Adrenal gland (tissue), 12 donors: Measurements from ENCODE around the gene PSMB3. TPM values are rescaled to one million over a fixed set of nuclear protein-coding genes. Genes with fewer than 3 reads are reported as not detected.

Experiments
- DNase-seq, 7 donors: peaks; one replicate each; pipeline ENCODE4 v3.0.0-alpha.2; 2019 to 2020
- H3K27ac ChIP-seq, 5 donors: fragments of 200-600 bp; sonication (generic) in 4 of 5; 1 replicate in 3 of 5; 2 replicates in 2 of 5; pipeline versions ENCODE4 v1.5.1 to v1.8.0; 2016 to 2020; ENCODE audit warnings: mild to moderate bottlenecking in 1 of 5
- H3K27me3 ChIP-seq: fragments of 200-600 bp; 2 replicates; pipeline ENCODE4 v1.8.0; 2021
- H3K36me3 ChIP-seq, 2 donors: fragments of 200-600 bp; replicated peaks in 1 of 2; 1 replicate in 1 of 2; 2 replicates in 1 of 2; pipeline versions ENCODE4 v1.5.1 to v1.8.0; 2018 to 2022
- H3K4me1 ChIP-seq, 2 donors: fragments of 200-600 bp; replicated peaks in 1 of 2; 1 replicate in 1 of 2; 2 replicates in 1 of 2; pipeline versions ENCODE4 v1.5.1 to v1.8.0; 2018 to 2021
- H3K4me3 ChIP-seq, 4 donors: fragments of 200-600 bp; sonication (generic) in 3 of 4; one replicate each; pipeline ENCODE4 v1.5.1; 2016 to 2018
- H3K9me3 ChIP-seq, 3 donors: fragments of 200-600 bp; sonication (generic) in 1 of 3; replicated peaks in 1 of 3; 1 replicate in 2 of 3; 2 replicates in 1 of 3; pipeline versions ENCODE4 v1.5.1 to v1.8.0; 2016 to 2021
- POLR2A ChIP-seq, 2 donors: fragments of 450-650 bp; IDR thresholded peaks; one replicate each; pipeline ENCODE4 v1.6.1; 2017; ENCODE audit warnings: antibody characterized with exemption in 2 of 2, mild to moderate bottlenecking in 2 of 2, moderate library complexity in 1 of 2
- WGBS, 4 donors: extraction: QIAGEN DNeasy Blood & Tissue Kit in 2 of 4; methylation state at CpG; one replicate each; pipeline versions ENCODE4 v1.1.5 to v1.1.7; 2013 to 2017; 5-methylcytosine and 5-hydroxymethylcytosine counted together
- intact Hi-C, 2 donors: fragments of 100-400 bp; cut with DNase I; formaldehyde crosslinking; loops; one replicate each; pipeline versions ENCODE4 v1.14.1 to v1.15.0; 2022 to 2023
- polyA plus RNA-seq, 3 donors: library from polyadenylated mRNA; stranded (reverse); fragments of 200-250 nt in 2 of 3; fragments of 350-450 nt in 1 of 3; fragmentation: Illumina TruSeq in 1 of 3; extraction: RNeasy Lipid Tissue Mini Kit (QIAGEN cat#74804) in 1 of 3; gene quantifications; one replicate each; pipeline ENCODE4 v1.2.3, GENCODE V29; 2013 to 2014
- total RNA-seq, 9 donors: library from RNA; depleted of rRNA in 4 of 9; stranded (reverse); fragments of >200 nt in 4 of 9; fragments of 120-200 nt in 1 of 9; fragmentation: NEBNext Ultra II Directional in 1 of 9; extraction: Animal tissue kit (Norgen Biotek cat#: 25700) in 1 of 9; gene quantifications; one replicate each; pipeline versions ENCODE4 v1.1.0 to v1.2.4, GENCODE V29; 2013 to 2023
- TF ChIP-seq, protein P1 (sequence below), 6 experiments: fragments of 450-650 bp in 4 of 6; fragments of 200-600 bp in 2 of 6; sonication (generic) in 1 of 6; IDR thresholded peaks; 1 replicate in 5 of 6; 2 replicates in 1 of 6; pipeline versions ENCODE4 v1.5.1 to v1.8.0; 2016 to 2021; ENCODE audit warnings: antibody characterized with exemption in 6 of 6, mild to moderate bottlenecking in 2 of 6, moderate library complexity in 1 of 6
- donor health status: healthy with polysubstance abuse.
- donor health status: Bipolar disorder and iron deficiency.
- donor health status: DM: yes; HTN: yes; CAD: no.
- donor health status: DM: no; HTN: no; CAD: no.
- donor health status: DM: no; HTN: no; CAD: no.
- donor health status: DM: yes; HTN: yes; CAD: no.

The PSMB3 gene
- total and polyA plus RNA-seq, 12 donors = 138 to 556 (median 242) TPM

DNA sequence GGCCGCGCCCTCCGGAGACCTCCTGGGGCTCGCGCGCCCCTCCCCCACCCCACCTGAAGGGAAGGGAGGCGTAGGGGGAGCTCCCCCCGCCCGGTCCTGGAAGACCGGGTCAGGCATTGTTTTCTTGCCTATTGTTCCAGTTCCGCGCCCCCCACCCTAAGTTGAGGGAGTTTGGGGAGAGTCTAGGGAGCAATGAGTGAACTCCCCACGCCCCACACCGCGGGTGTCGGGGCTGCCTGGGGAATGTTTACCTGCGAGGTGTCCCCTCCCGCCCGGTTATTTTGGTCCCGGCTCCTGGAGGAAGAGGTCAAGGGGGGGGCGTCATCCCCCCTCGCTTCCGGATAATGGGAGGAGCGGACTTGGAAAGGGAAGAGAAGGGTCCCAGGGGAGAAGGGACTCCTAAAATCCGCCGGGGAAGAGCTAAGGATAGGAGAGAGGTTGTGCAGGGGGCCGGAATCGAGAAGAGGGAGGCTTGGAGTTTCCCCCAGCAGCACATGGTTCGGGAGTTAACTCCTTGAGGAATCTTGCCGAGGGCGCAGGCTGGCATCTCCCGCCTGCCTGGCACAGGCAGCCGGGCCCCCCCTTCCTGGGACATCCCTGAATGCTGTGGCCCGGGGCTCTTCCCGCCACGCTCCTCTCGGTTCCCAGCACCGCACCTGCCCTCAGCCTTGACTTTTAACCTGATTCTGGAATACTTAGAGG, 46.6 kb upstream of the PSMB3 start:
- whole genome bisulfite sequencing, 4 donors = 0 to 1% (median 1%) methylated on average over 22 to 38 of the region's 38 CpGs

DNA sequence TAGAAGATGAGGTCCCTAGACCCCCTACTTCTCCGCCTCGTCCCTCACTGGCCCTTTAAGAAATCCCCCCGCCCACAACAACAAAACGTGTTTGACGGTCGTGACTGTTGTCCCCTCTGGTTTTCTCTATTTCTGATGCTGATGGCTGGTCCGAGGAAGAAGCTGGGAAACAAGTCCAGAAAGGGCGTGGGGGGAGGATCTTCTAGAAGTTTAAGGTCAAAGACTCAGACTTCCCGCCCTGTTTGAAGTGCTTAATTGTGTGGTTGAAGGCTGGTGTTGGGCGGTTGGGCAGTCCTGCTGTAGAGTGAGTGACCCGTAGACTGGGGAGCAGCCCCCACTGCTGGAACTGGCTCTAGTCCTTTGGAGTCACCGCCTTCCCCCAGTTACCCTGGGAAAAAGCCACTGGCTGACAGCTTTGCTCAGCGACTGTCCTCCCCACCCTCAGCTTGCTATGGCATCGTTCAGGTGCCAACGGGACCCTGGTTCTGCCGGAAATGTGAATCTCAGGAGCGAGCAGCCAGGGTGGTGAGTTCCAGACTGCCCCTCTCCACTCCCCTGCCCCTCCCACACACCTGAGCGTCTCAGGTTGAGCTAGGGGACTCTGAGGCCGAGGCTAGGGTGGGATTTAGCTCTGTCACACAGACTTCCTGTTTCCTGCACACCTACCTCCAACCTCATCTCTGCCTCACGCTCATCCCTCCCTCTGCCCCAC, 45.9 kb upstream of the PSMB3 start:
- peak in 6 of 7 donors; percentile 51 to 72 (median 63) for DNase-seq
- Histone ChIP-seq H3K9me3 (no peaks in the 10 kb centered on the region), H3K27ac (peak overlapping the region; percentile 11 to 99 (median 98)), H3K36me3 (peaks cover 0 to 41% of the 10 kb centered on the region in 2 donors), H3K27me3 (no peaks in the 10 kb centered on the region), H3K4me3 (peak overlapping the region in 3 of 4 donors; percentile 40 to 95 (median 52)), H3K4me1 (peaks cover 10 to 31% of the 10 kb centered on the region in 2 donors)
- WGBS, 4 donors = 11 to 12% (median 11%) methylated on average over 12 to 20 of the region's 20 CpGs
- TF ChIP-seq, protein P1, sequence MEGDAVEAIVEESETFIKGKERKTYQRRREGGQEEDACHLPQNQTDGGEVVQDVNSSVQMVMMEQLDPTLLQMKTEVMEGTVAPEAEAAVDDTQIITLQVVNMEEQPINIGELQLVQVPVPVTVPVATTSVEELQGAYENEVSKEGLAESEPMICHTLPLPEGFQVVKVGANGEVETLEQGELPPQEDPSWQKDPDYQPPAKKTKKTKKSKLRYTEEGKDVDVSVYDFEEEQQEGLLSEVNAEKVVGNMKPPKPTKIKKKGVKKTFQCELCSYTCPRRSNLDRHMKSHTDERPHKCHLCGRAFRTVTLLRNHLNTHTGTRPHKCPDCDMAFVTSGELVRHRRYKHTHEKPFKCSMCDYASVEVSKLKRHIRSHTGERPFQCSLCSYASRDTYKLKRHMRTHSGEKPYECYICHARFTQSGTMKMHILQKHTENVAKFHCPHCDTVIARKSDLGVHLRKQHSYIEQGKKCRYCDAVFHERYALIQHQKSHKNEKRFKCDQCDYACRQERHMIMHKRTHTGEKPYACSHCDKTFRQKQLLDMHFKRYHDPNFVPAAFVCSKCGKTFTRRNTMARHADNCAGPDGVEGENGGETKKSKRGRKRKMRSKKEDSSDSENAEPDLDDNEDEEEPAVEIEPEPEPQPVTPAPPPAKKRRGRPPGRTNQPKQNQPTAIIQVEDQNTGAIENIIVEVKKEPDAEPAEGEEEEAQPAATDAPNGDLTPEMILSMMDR (IDR thresholded peaks at IDR 0.05) = no peak
- TF ChIP-seq POLR2A (IDR thresholded peaks at IDR 0.05) = peak in 1 of 2 donors; percentile 14
- intact Hi-C loops = no loop called here

More for the DNA sequence above, 46.6 kb upstream of the PSMB3 start:
- peak in 6 of 7 donors; percentile 52 to 70 (median 66) for DNase-seq
- intact Hi-C loops = no loop called here
- no peaks in the 10 kb centered on the region for H3K9me3 ChIP-seq
- peaks cover 17 to 38% of the 10 kb centered on the region in 2 donors for H3K4me1 ChIP-seq
- H3K4me3 ChIP-seq = peak overlapping the region; percentile 52 to 95 (median 68)
- H3K36me3 ChIP-seq = peaks cover 0 to 34% of the 10 kb centered on the region in 2 donors
- H3K27me3 ChIP-seq = no peaks in the 10 kb centered on the region
- TF ChIP-seq POLR2A (IDR thresholded peaks at IDR 0.05) = peak in 1 of 2 donors; percentile 16
- TF ChIP-seq, protein P1 (IDR thresholded peaks at IDR 0.05) = no peak
- peak overlapping the region; percentile 11 to 99 (median 98) for H3K27ac ChIP-seq

DNA sequence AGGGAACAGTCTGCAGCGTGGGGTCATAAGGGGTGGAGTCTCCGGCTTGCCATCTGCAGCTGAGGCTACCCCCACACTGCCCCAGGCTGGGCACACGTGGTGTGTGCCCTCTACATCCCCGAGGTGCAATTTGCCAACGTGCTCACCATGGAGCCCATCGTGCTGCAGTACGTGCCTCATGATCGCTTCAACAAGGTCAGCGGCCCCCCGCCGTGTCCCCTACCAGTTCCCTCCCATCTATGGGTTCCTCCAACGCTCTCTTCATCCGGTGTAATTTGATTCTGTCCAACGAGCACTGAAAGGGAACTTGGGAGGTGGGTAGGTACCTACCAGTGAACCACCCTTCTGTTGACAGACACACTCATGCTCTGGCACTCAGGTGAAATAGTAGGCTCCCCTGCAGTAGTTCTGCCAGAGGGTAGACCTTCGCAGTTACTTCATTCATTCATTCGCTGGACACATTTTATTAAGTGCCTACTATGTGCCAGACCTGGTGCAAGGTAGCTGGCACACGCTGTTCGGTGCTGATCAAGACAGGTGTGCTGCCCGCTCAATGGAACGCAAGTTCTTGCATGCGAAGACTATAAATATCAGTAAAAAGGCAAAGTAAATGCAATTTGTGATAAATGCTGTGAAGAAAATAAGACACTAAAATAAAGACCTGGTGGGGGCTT, 44.7 kb upstream of the PSMB3 start:
- Histone ChIP-seq H3K4me1 (peaks cover 8 to 29% of the 10 kb centered on the region in 2 donors), H3K36me3 (peaks cover 0 to 53% of the 10 kb centered on the region in 2 donors), H3K4me3 (no peak overlapping the region), H3K27ac (no peak overlapping the region), H3K9me3 (no peaks in the 10 kb centered on the region), H3K27me3 (no peaks in the 10 kb centered on the region)
- intact Hi-C loops = no loop called here
- WGBS, 4 donors = 74 to 84% (median 81%) methylated on average over 16 to 21 of the region's 21 CpGs
- no peak for DNase-seq
- TF ChIP-seq, protein P1 (IDR thresholded peaks at IDR 0.05) = no peak
- no peak for TF ChIP-seq POLR2A (IDR thresholded peaks at IDR 0.05)
